NCI-H345 (cell line): ENCODE results near the gene LRIG1.

Experiments used
- DNase-seq: peaks from one replicate; lab custom pipeline; 2025; lab: John Stamatoyannopoulos, UW

The LRIG1 gene

DNA sequence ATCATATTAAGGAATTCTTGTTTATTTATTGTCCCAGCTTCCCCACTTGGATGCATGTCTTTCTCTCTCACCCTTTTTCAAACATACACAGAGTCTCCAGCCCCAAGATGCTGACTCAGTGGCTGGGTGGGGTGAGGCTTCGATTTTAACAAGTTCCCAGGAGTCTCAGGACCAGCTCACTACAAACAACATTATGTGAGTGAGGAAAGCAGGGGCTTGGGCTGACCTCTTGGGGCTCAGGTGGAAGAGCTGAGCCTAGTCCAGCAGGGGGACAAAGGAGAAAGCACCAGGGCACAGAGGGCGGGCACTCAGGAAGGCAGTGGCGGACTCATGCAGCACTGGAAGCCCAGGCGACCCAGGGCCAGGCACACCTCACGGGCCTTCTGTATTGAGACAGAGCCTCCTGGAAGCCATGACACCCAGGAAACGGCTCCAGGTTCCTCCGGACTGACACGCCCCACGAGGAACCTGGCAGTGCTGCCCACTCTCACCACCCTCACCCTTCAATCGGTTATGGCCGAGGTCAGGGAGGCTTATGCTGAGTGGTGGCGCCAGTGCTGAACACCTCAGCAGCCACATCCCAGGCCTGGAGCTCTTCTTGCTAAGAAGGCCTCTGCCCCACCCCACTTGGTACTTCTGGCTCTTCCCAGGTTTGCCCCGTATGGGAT is 97.4 kb downstream of the LRIG1 start:
- no peak for DNase-seq

DNA sequence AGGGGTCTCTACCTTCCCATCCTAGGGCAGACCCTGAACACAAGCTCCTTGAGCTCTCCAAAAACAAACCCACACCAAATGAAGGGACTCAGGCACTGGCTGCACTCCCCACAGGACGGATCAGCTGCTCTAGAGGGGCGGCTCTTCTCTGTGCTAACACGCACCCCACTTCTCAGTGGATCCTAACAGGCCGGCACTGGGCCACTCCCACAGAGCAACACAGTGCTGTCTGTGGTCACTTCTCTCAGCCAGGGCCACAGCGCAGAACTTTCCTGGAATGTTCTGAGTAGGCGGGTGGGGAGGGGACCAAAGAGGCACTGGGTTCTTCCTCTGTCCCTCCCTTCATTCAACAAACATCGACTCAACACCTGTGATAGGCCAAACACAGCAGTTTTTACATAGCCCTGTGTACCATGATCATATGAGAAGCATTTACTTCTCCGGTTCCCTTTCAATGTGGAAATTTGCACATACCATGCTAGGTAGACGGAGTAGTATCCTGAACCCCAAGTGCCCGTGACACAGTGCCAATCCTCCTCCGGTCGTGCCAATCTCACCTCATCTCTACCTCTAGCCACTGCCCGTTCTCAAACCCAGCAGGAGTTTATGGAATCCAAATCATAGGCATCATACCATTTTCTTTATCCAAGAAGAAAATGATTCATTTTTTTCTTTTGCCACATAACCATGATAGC is 98.1 kb downstream of the LRIG1 start:
- DNase-seq: no peak

DNA sequence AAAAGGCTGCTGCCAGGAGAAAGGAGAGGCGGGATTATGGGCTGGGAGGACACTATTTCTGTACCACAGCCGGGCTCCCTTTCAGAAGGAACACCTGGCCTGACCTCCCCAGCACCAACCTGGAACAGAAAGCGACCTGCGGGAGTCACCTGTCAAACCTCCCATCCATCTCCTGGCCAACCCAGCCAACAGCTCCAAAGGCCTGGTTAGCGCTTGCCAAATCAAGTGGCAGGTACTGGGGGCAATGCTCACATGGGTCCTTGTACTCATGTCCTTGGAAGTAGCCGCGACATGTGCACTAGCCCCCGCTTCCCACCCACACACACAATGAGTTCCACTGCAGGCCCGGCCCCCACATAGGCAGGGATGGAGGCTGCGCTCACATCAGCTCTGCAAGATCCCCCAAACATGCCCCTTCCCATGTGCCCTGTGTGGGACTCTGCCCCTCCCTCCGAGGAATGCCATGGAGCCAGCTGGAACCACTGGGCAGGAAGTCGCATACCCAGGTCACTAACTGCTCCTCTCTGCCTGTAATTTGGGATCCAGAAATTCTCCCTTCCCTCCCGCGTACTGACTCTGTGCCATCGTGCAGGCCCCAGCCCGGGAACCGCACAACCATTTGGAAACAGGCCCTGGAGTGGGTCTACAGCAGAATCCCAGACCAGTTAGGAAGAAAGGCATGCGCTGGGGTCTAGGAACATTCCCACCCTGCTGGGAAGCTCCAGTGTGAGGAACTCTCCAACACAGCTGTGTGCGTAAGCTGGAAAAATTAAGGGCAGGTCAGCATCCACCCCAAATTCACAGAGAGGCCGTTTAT is 98.9 kb downstream of the LRIG1 start:
- DNase-seq: no peak

DNA sequence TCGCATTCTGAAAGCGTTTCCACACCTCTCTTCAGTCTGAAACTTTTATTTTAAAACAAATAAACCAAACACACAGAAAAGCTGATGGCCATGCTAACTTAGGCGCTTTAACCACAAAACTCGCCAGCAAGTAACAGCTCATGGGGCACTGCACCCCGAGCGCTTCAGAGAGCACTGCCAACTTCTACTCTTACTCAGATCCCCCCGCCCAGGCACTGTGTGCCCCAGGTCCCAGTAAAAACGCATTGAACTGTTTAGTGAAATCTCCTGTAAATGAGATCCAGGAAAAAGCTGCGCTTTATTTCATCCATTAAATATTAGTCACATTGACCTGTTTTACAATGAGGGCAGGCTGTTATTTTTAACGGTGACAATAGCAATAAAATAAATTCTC is 99.7 kb downstream of the LRIG1 start:
- DNase-seq: no peak

DNA sequence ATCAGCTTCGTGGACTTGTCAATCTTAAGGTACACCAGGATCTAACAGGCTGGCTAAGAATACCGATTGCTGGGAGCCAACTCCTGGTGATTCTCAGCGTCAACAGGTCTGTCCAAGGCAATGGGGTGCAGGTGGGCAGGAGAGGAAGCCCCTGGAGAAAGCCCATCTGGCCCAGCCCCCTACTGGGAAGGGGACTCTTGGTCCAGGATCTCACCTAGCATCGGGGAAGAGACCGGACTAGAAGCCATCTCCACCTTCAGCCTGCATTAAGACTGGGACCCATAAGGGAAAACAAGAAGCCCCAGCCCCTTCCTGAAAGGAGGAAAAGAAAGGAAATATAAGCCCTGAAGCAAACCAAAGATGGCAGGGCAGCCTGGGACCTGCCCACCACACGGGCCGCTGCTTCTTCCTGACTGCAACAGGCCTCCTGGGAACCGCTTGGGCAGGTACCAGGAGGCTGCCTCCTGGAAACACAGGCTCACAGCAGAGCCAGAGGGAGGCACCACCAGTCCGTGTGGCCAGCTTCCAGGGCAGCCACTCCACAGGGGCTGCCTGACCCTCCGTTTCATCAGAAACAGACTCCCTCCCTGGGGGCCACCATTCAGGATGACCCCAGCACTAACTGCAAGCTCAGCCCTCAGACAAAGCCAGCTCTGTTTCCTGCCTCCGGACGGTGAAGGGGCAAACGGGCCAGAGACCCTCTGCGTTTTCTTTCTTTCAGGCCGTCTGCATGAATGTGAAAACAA is 100.2 kb downstream of the LRIG1 start:
- no peak for DNase-seq

DNA sequence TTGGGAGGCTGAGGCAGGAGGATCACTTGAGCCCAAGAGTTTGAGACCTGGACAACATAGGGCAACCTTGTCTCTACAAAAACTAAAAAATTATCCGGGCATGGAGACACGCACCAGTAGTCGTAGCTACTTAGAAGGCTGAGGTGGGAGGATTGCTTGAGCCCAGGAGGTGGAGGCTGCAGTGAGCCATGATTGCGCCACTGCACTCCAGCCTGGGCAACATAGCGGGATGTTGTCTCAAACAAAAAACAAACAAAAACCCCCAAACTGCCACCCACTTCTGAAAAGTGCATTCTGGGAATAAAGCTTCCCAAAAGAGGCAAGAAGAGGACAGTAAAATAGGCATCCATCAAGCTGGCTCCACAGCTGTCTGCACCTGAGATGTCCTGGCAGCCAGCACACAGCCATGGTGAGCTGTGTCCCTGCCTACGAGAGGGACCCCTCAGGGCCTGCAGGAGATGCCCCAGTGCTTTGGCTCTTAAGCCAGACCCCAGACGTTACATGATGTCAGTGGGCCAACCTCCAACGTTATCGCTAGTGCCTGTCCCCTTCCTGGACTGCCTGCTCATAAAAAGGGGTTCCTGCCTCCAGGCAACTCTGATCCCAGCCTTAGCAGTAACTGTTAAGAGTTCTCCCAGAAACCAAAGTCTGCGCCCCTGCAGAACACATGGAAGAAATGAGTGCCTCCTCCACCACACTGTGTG is 101.1 kb downstream of the LRIG1 start:
- no peak for DNase-seq

DNA sequence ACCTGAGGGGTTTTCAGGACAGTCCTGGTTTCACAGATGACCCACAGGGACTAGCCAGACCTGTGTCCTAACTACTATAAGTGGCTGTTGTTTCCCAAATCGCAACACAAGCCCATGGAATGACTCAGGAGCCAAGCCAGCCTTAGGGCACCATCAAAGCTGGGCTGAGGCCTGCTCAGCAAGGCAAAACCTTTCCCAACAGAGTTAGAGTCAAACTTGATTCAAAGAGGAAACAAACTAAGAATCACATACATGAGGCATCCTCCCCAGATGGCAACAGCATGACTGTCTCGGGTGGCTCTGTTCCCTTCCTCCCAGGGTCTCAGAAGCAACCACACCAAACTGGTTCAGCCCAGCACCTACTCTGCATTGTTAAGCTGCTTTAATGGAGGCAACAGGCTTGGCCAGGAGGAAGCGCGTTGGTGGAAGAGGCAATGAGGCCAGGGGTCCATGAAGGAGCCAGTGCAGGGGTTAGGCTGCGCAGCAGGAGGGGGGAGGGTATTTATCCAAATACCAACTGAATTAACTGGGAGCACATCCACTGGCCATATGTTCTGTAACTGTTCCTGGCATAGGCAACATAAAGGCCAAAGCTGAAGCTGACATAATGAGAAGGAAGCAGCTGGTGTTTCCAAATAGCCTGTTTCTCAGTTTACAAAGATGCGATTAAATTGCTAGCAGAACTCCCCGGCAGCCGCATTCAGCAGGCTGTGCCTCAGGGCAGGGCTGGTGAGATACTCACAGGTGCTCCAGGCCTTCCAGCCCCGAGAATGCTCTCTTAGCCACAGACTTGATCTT is 102.4 kb downstream of the LRIG1 start:
- DNase-seq: peak; percentile 29

DNA sequence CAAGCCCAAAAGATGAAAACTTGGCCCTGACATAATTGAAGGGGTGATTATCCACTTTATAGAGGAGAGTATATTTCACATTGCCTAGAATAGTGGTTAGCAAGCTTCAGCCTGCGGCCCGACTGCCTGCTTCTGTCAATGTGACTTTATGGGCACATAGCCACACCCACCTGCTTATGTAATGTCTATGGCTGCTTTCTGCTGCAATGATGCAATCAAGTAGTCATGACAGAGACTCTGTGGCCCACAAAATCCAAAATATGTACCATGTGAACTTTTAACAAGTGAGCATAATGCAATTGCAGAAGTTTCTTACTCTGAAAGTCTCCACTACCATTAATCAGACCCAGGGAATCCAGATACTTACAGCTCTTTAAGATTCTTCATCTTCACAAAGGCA is 103.1 kb downstream of the LRIG1 start:
- no peak for DNase-seq

DNA sequence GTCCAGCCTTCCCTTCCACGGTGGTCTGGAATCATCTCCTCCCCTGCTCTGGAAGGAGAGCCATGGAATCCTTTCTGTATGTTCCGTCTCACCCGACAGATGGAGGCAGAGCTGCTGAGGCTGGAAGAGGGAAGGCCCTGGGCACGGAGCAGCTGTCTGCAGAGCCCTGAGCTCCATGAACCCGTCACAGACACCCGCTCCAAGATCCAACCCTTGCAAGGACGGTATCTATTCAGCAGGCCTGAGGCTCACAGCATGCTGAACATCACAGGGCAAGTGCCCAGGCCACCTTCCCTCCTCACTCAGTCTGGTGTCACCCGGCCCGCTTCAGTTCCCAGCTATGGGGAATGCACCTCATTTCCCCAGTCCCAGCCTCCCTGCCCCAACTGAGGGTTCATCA is 103.9 kb downstream of the LRIG1 start:
- no peak for DNase-seq

DNA sequence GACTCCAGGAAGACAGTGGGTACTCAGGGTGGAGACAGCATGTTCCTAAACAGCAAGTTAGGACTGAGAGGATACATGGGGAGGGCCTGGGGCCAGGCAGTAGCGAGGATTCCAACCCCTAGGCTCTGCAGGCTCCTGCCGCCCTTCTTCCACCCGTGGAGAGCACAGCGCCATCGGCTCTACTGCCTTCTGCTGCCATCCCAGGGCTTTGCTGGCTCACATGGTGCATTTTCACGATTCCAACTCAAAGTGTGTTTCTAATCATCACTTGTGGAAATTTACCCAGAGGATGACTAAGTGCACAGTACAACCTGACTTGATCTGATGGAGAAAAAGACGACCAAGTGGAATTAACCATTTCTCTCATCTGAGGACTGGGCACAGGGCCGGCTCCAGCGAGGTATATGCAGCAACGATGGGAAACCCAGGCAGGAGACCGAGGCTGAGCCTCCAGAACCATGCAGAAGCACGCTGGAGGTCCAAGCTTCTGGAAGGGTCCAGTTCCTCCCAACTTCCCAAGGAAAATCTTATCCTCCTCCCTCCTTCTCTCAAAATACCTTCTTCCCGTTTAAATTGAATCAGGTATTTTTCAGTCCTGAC is 104.6 kb downstream of the LRIG1 start:
- DNase-seq: no peak

DNA sequence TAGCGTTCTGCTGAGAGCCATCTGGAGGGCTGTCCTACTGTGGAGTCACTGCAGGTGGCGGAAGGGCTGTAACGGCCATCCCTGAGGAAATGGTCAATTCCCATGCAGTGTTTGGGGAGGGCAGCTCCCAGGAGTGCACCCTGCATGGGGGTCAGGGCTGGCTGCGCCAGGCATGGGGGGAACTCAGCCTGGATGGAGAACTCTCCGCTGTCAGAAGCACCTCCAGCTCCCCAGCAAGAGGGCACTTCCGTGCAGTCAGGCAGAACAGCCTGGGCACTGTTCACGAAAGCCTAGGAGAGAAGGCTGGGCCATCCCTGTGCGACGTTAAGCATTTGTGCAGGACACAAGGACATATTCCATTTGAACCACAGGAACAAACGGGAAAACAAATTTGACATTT is 105.2 kb downstream of the LRIG1 start:
- no peak for DNase-seq

DNA sequence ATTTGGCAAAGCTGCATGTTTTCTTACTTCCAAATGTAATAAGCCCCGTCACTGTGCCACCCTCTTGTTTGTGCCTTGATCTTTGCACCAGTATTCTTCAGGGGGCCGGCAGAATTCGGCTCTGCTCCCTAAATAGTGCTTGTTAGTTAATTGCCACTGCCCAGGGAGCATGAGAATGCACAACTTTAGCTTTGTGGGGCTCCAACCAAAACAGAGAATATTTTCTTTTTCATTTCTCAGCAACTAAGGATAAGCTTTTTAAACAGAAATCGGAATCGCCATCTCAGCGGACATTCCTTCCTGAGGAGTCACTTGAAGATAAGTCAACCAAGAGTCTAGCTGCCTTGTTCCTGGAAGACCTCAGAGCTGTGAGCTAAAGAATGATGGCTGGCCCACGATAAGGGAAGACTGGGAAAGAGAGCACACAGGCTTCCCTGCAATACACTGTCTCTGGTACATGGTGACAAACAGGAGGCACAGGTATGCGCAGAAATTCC is 106.0 kb downstream of the LRIG1 start:
- DNase-seq: no peak

DNA sequence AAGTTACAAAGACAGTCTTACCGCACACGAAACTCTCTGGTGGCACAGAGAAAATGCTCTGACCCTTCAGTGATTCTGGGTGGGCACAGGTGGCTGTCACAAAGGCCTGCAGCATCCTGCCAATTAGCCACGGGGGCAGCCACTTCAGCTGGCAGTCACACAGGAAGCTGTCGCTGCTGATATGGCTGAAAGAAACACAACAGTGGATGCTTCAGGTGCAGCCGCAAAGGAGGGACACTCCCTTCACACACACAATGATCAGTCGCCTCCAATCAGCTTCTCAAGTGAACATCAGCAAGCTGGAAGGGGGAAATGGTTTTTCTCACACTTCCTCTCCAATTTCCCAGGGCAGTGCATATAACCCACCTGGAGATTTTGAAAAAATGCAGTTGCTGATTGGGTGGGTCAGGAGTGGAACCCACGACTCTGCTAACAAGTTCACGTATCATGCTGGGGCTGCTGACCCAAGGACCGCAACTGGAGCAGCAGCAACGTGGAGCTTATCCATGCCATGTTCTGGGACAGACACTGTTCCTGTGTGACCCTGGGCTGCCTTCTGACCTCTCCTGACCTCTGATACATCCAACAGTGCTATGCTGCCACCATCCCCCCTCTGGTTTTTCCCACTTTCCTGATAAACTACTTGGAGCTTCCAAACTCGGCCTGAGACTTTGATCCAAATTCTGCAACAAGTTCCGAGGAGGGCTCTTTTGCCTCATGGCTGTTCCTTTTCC is 106.6 kb downstream of the LRIG1 start:
- peak; percentile 63 for DNase-seq

DNA sequence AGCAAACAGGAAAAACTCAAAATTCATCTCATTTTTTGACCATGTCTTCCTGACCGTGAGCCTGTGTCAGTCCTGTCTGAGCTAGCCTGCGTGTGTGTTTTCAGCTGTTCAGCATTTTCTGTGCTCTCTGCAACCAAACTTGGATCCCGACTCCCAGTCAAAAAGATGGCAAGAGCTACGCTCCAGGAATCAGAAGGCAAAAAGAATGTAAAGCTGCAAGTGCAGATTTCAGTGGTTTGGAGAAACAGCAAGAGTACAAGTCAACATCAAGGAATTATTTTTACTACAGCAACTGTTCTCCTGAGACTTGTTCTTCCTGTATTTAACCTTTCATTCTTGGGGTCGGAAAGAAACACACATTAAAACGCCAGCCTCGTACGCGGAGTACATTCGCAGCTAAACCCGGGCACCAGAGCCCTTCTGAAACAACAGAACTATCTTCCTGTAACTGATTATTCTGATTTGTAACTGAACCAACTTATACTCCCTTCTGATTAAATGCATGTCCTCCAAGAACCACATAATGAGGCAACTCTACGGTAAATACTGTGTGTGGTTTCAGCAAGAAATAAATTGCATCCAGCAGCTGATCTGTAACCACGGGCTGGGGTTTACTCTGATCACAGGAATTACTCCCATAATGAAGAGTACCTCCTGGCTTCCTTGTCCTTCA is 107.4 kb downstream of the LRIG1 start:
- no peak for DNase-seq

DNA sequence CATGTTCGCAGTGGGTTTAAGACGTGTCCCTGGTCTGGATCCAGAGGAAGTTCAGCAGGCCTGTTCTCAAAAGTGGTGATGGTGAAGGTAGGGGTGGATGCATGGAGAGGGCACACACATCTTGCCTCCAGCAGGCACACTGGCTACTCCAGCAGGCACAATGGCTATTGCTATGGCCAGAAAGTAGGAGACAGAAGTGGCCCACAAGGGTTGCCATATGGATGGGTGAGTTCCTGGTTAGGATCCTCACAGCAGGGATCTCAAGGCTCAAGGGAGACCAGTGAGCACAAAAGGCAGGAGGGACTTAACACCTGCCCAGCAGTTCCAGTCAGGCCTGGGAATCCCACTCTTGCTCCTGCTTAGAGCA is 107.9 kb downstream of the LRIG1 start:
- DNase-seq: no peak

DNA sequence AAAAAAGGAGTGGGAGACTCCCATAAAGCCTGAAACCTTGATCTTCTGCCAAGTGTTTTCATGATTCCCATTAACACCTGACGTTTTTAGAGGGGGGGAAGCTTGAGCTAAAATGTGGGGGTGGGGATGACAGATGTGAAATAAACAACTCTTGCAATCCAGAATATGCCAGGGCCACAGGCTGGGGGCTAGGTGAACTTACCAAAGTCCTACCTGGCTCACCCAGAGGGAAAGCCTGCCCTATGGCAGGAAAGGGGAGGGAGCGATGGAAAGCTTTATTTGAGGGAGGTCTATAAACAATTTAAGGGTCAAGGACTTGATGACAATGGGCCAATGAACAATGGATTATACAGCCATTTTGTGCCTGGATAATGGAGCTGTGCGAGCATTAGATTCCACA is 108.3 kb downstream of the LRIG1 start:
- DNase-seq: peak; percentile 26

DNA sequence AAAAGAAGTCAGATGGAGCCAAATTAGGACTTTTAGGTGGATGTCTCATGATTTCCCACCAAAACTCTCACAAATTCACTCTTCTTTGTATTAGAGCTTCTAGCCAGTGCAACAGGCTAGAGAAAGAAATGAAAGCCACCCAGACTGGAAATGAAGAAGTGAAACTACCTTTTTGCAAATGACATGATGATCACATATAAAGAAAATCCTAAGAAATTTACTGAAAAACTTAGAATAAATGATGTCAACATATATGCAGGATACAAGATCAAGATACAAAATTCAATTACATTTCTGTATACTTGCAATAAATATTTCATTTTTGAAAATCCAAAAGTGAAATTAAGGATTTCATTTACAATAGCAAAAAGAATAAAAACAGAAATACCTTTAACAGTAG is 110.8 kb downstream of the LRIG1 start:
- no peak for DNase-seq

DNA sequence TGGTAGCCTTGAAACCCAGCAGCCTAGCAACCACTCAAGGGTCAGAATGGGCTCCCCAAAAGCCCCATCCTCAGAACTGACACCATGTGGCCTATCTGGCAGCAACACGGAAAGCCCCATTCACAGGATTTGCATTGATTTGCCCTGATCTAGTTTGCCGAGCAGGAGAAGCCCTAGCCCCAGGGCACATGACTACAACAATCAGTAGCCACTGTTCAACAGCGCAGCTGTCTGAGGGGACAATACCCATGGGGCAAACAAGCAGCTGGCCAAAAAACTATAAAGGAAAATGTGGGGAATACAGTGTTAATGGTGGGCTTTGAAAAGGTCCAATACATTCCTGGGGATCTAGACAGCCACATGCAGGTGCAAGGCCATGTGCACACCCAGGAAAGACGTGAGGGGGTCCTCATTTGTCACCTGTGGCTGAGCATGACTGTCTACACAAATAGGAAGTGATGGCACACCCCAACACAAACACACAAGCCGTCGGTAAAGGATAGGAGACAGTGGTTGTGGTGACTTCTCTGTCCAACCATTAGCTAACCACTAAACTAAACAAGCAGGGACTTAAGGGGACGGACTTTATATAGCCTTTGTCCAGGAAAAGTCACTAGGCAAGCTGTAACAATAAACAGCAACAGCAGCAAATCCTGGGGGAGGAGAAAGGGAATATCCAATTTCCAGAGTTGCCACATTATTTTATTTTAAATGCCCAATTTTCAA is 113.7 kb downstream of the LRIG1 start:
- no peak for DNase-seq
